HepG2 (cell line): ENCODE data around the gene USE1. TPM values are rescaled to one million over a fixed set of nuclear protein-coding genes. Genes with fewer than 3 reads are reported as not detected.

Experiments
- ATAD3A ChIP-seq: sonication (generic); formaldehyde crosslinking; IDR thresholded peaks from 2 replicates; pipeline ENCODE4 v1.4.0; 2020; ENCODE audit warnings: missing genetic modification reagents
- BATF2 ChIP-seq: sonication (generic); formaldehyde crosslinking; IDR thresholded peaks from 2 replicates; pipeline ENCODE4 v1.8.0; 2022; ENCODE audit warnings: mild to moderate bottlenecking, missing genetic modification reagents, moderate library complexity
- CCDC6 ChIP-seq: sonication (generic); formaldehyde crosslinking; IDR thresholded peaks from 2 replicates; pipeline ENCODE4 v1.8.1; 2022; ENCODE audit warnings: mild to moderate bottlenecking, missing genetic modification reagents, moderate library complexity
- CTCF ChIP-seq: sonication (generic); formaldehyde crosslinking; IDR thresholded peaks from 2 replicates; pipeline ENCODE4 v1.5.0; 2020; ENCODE audit warnings: mild to moderate bottlenecking, missing genetic modification reagents, moderate library complexity
- HOXA9 ChIP-seq: sonication (generic); formaldehyde crosslinking; IDR thresholded peaks from 2 replicates; pipeline ENCODE4 v1.8.1; 2022; ENCODE audit warnings: missing genetic modification reagents, mild to moderate bottlenecking, moderate library complexity, borderline replicate concordance
- MAX ChIP-seq: IDR thresholded peaks from 2 replicates; pipeline ENCODE4 v1.6.1; 2012; ENCODE audit warnings: inconsistent platforms
- MED8 ChIP-seq: sonication (generic); formaldehyde crosslinking; IDR thresholded peaks from 2 replicates; pipeline ENCODE4 v1.8.1; 2023; ENCODE audit warnings: mild to moderate bottlenecking, missing genetic modification reagents; ENCODE audit not compliant: insufficient replicate concordance
- MEIS2 ChIP-seq: sonication (generic); formaldehyde crosslinking; IDR thresholded peaks from 2 replicates; pipeline ENCODE4 v1.9.0; 2021; ENCODE audit warnings: mild to moderate bottlenecking, missing genetic modification reagents
- PHF21A ChIP-seq: sonication (generic); formaldehyde crosslinking; IDR thresholded peaks from 2 replicates; pipeline ENCODE4 v1.5.0; 2020; ENCODE audit warnings: mild to moderate bottlenecking, missing genetic modification reagents
- RFXANK ChIP-seq: IDR thresholded peaks from 2 replicates; pipeline ENCODE4 v1.6.1; 2016
- SAFB2 ChIP-seq: sonication (generic); formaldehyde crosslinking; IDR thresholded peaks from 2 replicates; pipeline ENCODE4 v1.5.1; 2020; ENCODE audit warnings: missing genetic modification reagents, low read depth, mild to moderate bottlenecking, borderline replicate concordance
- SKIL ChIP-seq: sonication (generic); formaldehyde crosslinking; IDR thresholded peaks from 2 replicates; pipeline ENCODE4 v1.8.0; 2022; ENCODE audit warnings: missing genetic modification reagents, mild to moderate bottlenecking, moderate library complexity, borderline replicate concordance
- SMARCC2 ChIP-seq: fragments of 450-650 bp; IDR thresholded peaks from 2 replicates; pipeline ENCODE4 v1.6.1; 2017; ENCODE audit warnings: antibody characterized with exemption, mild to moderate bottlenecking
- ZC3H13 ChIP-seq: sonication (generic); formaldehyde crosslinking; IDR thresholded peaks from 2 replicates; pipeline ENCODE4 v1.8.1; 2023; ENCODE audit warnings: mild to moderate bottlenecking, missing genetic modification reagents, moderate library complexity
- ZMYM4 ChIP-seq: sonication (generic); formaldehyde crosslinking; IDR thresholded peaks from 2 replicates; pipeline ENCODE4 v1.8.1; 2023; ENCODE audit warnings: mild to moderate bottlenecking, missing genetic modification reagents
- ZNF225 ChIP-seq: sonication (generic); formaldehyde crosslinking; IDR thresholded peaks from 2 replicates; pipeline ENCODE4 v1.4.0; 2020; ENCODE audit warnings: mild to moderate bottlenecking, missing genetic modification reagents
- ZNF274 ChIP-seq: sonication (generic); formaldehyde crosslinking; IDR thresholded peaks from 2 replicates; pipeline ENCODE4 v1.5.1; 2020; ENCODE audit warnings: mild to moderate bottlenecking, missing genetic modification reagents
- ZNF275 ChIP-seq: sonication (generic); formaldehyde crosslinking; IDR thresholded peaks from 2 replicates; pipeline ENCODE4 v1.8.0; 2022; ENCODE audit warnings: missing genetic modification reagents, mild to moderate bottlenecking, inconsistent platforms, borderline replicate concordance
- ZNF317 ChIP-seq: sonication (generic); formaldehyde crosslinking; IDR thresholded peaks from 2 replicates; pipeline ENCODE4 v1.5.0; 2020; ENCODE audit warnings: mild to moderate bottlenecking, missing genetic modification reagents
- ZNF558 ChIP-seq: sonication (generic); formaldehyde crosslinking; IDR thresholded peaks from 2 replicates; pipeline ENCODE4 v1.9.0; 2022; ENCODE audit warnings: mild to moderate bottlenecking, missing genetic modification reagents, borderline replicate concordance
- ZNF615 ChIP-seq: sonication (generic); formaldehyde crosslinking; IDR thresholded peaks from 2 replicates; pipeline ENCODE4 v1.5.0; 2020; ENCODE audit warnings: mild to moderate bottlenecking, missing genetic modification reagents, borderline replicate concordance
- ZNF619 ChIP-seq: sonication (generic); formaldehyde crosslinking; IDR thresholded peaks from 2 replicates; pipeline ENCODE4 v1.4.0; 2020; ENCODE audit warnings: mild to moderate bottlenecking, missing genetic modification reagents
- ZNF652 ChIP-seq: IDR thresholded peaks from 2 replicates; pipeline ENCODE4 v1.6.1; 2016; ENCODE audit warnings: low read depth, borderline replicate concordance
- polyA plus RNA-seq, 8 experiments: library from polyadenylated mRNA; depleted of rRNA in 3 of 8; stranded (reverse) in 7 of 8; unstranded in 1 of 8; fragments of >200 nt; fragmentation: Illumina TruSeq in 4 of 8; extraction: Trizol in 4 of 8; gene quantifications; 2 replicates each; pipeline versions ENCODE4 v1.2.1 to v1.2.3, GENCODE V29; 2011 to 2016; ENCODE audit warnings: low read depth in 4 of 8, missing spikeins in 1 of 8, mixed read lengths in 1 of 8; ENCODE audit not compliant: insufficient read depth in 1 of 8
- total RNA-seq, 5 experiments: library from RNA; depleted of rRNA; stranded (reverse); fragments of >200 nt; fragmentation: Illumina TruSeq; extraction: Trizol; gene quantifications; 2 replicates each; pipeline ENCODE4 v1.2.3, GENCODE V29; 2016; ENCODE audit warnings: low read depth in 1 of 5

The USE1 gene
- total and polyA plus RNA-seq, 2 of the 13 experiments (the other 11 are each of a cell fraction or from before 2014, with no cell fraction given) = 9.9 to 17.6 TPM

- no peak; the same call in 1 of the 2 replicates for TF ChIP-seq BATF2 (CRISPR knock-in tag)
- peak; percentile 73 for TF ChIP-seq MED8 (CRISPR knock-in tag)
- 0 out of 2 replicates have a peak, but pooled peaks have one; percentile 86 for TF ChIP-seq ZNF275 (CRISPR knock-in tag)
- TF ChIP-seq ZNF225 (CRISPR knock-in tag) = peak; percentile 56; the same call in 1 of the 2 replicates
- TF ChIP-seq ATAD3A = no peak
- peak; percentile 53; the same call in 1 of the 2 replicates for TF ChIP-seq ZMYM4 (CRISPR knock-in tag)
- TF ChIP-seq ZNF652 (CRISPR knock-in tag) = peak; percentile 100
- TF ChIP-seq SKIL (CRISPR knock-in tag) = peak; percentile 61; the same call in 1 of the 2 replicates
- TF ChIP-seq CTCF = peak; percentile 17; the same call in 1 of the 2 replicates
- no peak for TF ChIP-seq SMARCC2
- TF ChIP-seq ZNF558 = peak; percentile 81; the same call in 1 of the 2 replicates
- peak; percentile 82; the same call in 1 of the 2 replicates for TF ChIP-seq CCDC6
- TF ChIP-seq ZNF619 (CRISPR knock-in tag) = no peak
- peak; percentile 49; the same call in 1 of the 2 replicates for TF ChIP-seq HOXA9 (CRISPR knock-in tag)
- peak; percentile 93 for TF ChIP-seq MAX
- no peak; the same call in none of the 2 replicates for TF ChIP-seq MEIS2 (CRISPR knock-in tag)
- 0 out of 2 replicates have a peak, but pooled peaks have one; percentile 38 for TF ChIP-seq RFXANK
- peak; percentile 34; the same call in 1 of the 2 replicates for TF ChIP-seq ZNF317 (CRISPR knock-in tag)
- TF ChIP-seq ZNF274 (CRISPR knock-in tag) = peak; percentile 41; the same call in 1 of the 2 replicates
- no peak for TF ChIP-seq ZNF615 (CRISPR knock-in tag)
- TF ChIP-seq PHF21A (CRISPR knock-in tag) = peak; percentile 81
- TF ChIP-seq SAFB2 (CRISPR knock-in tag) = peak; percentile 89
- peak; percentile 78; the same call in 1 of the 2 replicates for TF ChIP-seq ZC3H13 (CRISPR knock-in tag)
These were observed 11.1 kb downstream of the USE1 start, which contains the start of gene OCEL1 (continued) for GRCh38 chr19:17226002-17226933.
